K562 (cell line): ENCODE measurements around the gene NPB. TPM values are rescaled to one million over a fixed set of nuclear protein-coding genes. Genes with fewer than 3 reads are reported as not detected.

Source experiments
- ATF6 ChIP-seq: sonication (generic); formaldehyde crosslinking; IDR thresholded peaks from 2 replicates; pipeline ENCODE4 v1.4.0; 2020; ENCODE audit warnings: mild to moderate bottlenecking, missing genetic modification reagents
- BRF1 ChIP-seq: IDR thresholded peaks from 3 replicates; pipeline ENCODE4 v1.6.1; 2011; ENCODE audit warnings: borderline replicate concordance, mild to moderate bottlenecking; ENCODE audit not compliant: insufficient read length; ENCODE audit errors: extremely low read depth
- CREB3 ChIP-seq: fragments of 450-650 bp; conservative IDR thresholded peaks from 2 replicates; pipeline ENCODE4 v1.6.1; 2016; ENCODE audit warnings: missing genetic modification characterization, low read depth, mild to moderate bottlenecking, missing compliant biosample characterization, moderate library complexity
- ELF1 ChIP-seq: fragments of 200-800 bp; sonication (Bioruptor generic); IDR thresholded peaks from 2 replicates; pipeline ENCODE4 v1.6.1; 2016; ENCODE audit warnings: missing genetic modification characterization, missing compliant biosample characterization
- PATZ1 ChIP-seq: fragments of 250-450 bp; sonication (Bioruptor Pico); IDR thresholded peaks from 2 replicates; pipeline ENCODE4 v1.5.0; 2020; ENCODE audit warnings: mild to moderate bottlenecking, borderline replicate concordance
- PCBP2 ChIP-seq: fragments of 200-400 bp; formaldehyde crosslinking; IDR thresholded peaks from 2 replicates; pipeline ENCODE4 v1.6.1; 2018; ENCODE audit warnings: low read length, low read depth, mild to moderate bottlenecking, moderate library complexity; ENCODE audit not compliant: poor library complexity, severe bottlenecking
- SMAD1 ChIP-seq: fragments of 150-350 bp; IDR thresholded peaks from 2 replicates; pipeline ENCODE4 v1.6.1; 2014; ENCODE audit warnings: low read length, low read depth; ENCODE audit not compliant: partially characterized antibody
- THAP7 ChIP-seq: fragments of 250-450 bp; sonication (Bioruptor Pico); IDR thresholded peaks from 2 replicates; pipeline ENCODE4 v1.5.0; 2021
- YBX1 ChIP-seq: fragments of 450-650 bp; IDR thresholded peaks from 2 replicates; pipeline ENCODE4 v1.7.1; 2016; ENCODE audit warnings: mild to moderate bottlenecking
- ZBTB34 ChIP-seq: fragments of 250-450 bp; sonication (Bioruptor Pico); IDR thresholded peaks from 2 replicates; pipeline ENCODE4 v1.8.0; 2021; ENCODE audit warnings: mild to moderate bottlenecking, moderate library complexity
- ZFP36 ChIP-seq: fragments of 150-350 bp; IDR thresholded peaks from 2 replicates; pipeline ENCODE4 v1.6.1; 2018; ENCODE audit warnings: low read length, low read depth; ENCODE audit not compliant: partially characterized antibody
- ZHX1 ChIP-seq: fragments of 150-350 bp; conservative IDR thresholded peaks from 2 replicates; pipeline ENCODE4 v1.6.1; 2014; ENCODE audit warnings: low read length
- ZNF24 ChIP-seq: fragments of 450-650 bp; IDR thresholded peaks from 2 replicates; pipeline ENCODE4 v1.6.1; 2016
- ZNF3 ChIP-seq: fragments of 250-450 bp; sonication (Bioruptor Pico); IDR thresholded peaks from 2 replicates; pipeline ENCODE4 v1.5.0; 2021; ENCODE audit warnings: mild to moderate bottlenecking, moderate library complexity
- ZNF707 ChIP-seq: fragments of 250-450 bp; sonication (Bioruptor Pico); conservative IDR thresholded peaks from 2 replicates; pipeline ENCODE4 v1.8.0; 2022; ENCODE audit warnings: inconsistent platforms, mild to moderate bottlenecking, moderate library complexity
- polyA plus RNA-seq, 8 experiments: library from polyadenylated mRNA; depleted of rRNA in 4 of 8; stranded (reverse) in 5 of 8; unstranded in 3 of 8; fragments of >200 nt; fragmentation: Nextera tagmentation in 2 of 8; fragmentation: Illumina TruSeq in 1 of 8; extraction: Ambion mirVana in 2 of 8; extraction: Trizol in 1 of 8; gene quantifications; 2 replicates each; pipeline versions ENCODE4 v1.2.1 to v1.2.3, GENCODE V29; 2011 to 2014; ENCODE audit warnings: inconsistent platforms in 1 of 8, missing spikeins in 1 of 8
- total RNA-seq, 7 experiments: library from RNA; depleted of rRNA in 6 of 7; stranded (reverse); fragments of >200 nt in 6 of 7; fragmentation: Illumina TruSeq in 2 of 7; extraction: Trizol in 2 of 7; gene quantifications; 2 replicates each; pipeline versions ENCODE4 v1.2.1 to v1.2.3, GENCODE V29; 2011 to 2021; ENCODE audit warnings: low replicate concordance in 1 of 7

Gene NPB
- total and polyA plus RNA-seq, 9 of the 15 experiments (the other 6 are each of a cell fraction or from before 2014, with no cell fraction given) = 0.03 to 0.61 (median 0.14) TPM; not detected in 2

- TF ChIP-seq PATZ1 (CRISPR knock-in tag) (no peak), ZNF24 (no peak), ZBTB34 (CRISPR knock-in tag) (no peak), THAP7 (CRISPR knock-in tag) (no peak), ZNF3 (CRISPR knock-in tag) (no peak), YBX1 (no peak), ELF1 (no peak), SMAD1 (no peak), ZHX1 (no peak), ATF6 (CRISPR knock-in tag) (peak; percentile 55; the same call in 1 of the 2 replicates), BRF1 (no peak), PCBP2 (no peak), ZFP36 (no peak), CREB3 (tag) (no peak), ZNF707 (CRISPR knock-in tag) (no peak)
These were observed 10.6 kb downstream of the NPB start (continued) for GRCh38 chr17:81912441-81913309.
